Neural cell (in vitro differentiated cells): ENCODE data around the gene PBX1. TPM values are rescaled to one million over a fixed set of nuclear protein-coding genes. Genes with fewer than 3 reads are reported as not detected.

Source experiments
- H2AFZ ChIP-seq: fragments of 200-600, 300-800 bp; sonication (generic), shearing (Covaris generic); 2 replicates; pipeline ENCODE4 v1.6.0; 2014; ENCODE audit warnings: low read depth, mild to moderate bottlenecking, antibody characterized with exemption, low read length, moderate library complexity
- H3F3A ChIP-seq: fragments of 200-600 bp; shearing (Covaris generic); 2 replicates; pipeline ENCODE4 v1.6.1; 2016; ENCODE audit warnings: mild to moderate bottlenecking, moderate library complexity, mixed read lengths, antibody characterized with exemption, low read length; ENCODE audit not compliant: insufficient read depth, poor library complexity, severe bottlenecking
- H3K27ac ChIP-seq: fragments of 200-600, 300-800 bp; sonication (generic), shearing (Covaris generic); 2 replicates; pipeline ENCODE4 v1.5.1; 2014; ENCODE audit warnings: mild to moderate bottlenecking, low read length, moderate library complexity
- H3K27me3 ChIP-seq: fragments of 300-800, 200-600 bp; sonication (generic), shearing (Covaris generic); 2 replicates; pipeline ENCODE4 v1.6.0; 2014; ENCODE audit warnings: mild to moderate bottlenecking, low read depth, low read length, moderate library complexity; ENCODE audit not compliant: insufficient read depth
- H3K36me3 ChIP-seq: fragments of 300-800, 200-600 bp; sonication (generic), shearing (Covaris generic); 2 replicates; pipeline ENCODE4 v1.5.1; 2014; ENCODE audit warnings: mild to moderate bottlenecking, antibody characterized with exemption, low read length, moderate library complexity; ENCODE audit not compliant: insufficient read depth
- H3K4me2 ChIP-seq: fragments of 300-800, 200-600 bp; sonication (generic), shearing (Covaris generic); 2 replicates; pipeline ENCODE4 v1.6.0; 2014; ENCODE audit warnings: mild to moderate bottlenecking, low read length
- H3K4me3 ChIP-seq: fragments of 300-800, 200-600 bp; sonication (generic), shearing (Covaris generic); 2 replicates; pipeline ENCODE4 v1.5.1; 2014; ENCODE audit warnings: mild to moderate bottlenecking, low read length, moderate library complexity
- H3K79me2 ChIP-seq: fragments of 200-600 bp; shearing (Covaris generic); replicated peaks from 2 replicates; pipeline ENCODE4 v1.6.0; 2014; ENCODE audit warnings: mild to moderate bottlenecking, low read length, moderate library complexity; ENCODE audit not compliant: insufficient read depth
- H3K9ac ChIP-seq: fragments of 300-800, 200-600 bp; sonication (generic), shearing (Covaris generic); 2 replicates; pipeline ENCODE4 v1.6.1; 2016; ENCODE audit warnings: mild to moderate bottlenecking, low read length, mixed read lengths
- H3K9me2 ChIP-seq: fragments of 200-600 bp; shearing (Covaris generic); 2 replicates; pipeline ENCODE4 v1.6.1; 2016; ENCODE audit warnings: mild to moderate bottlenecking, low read length, mixed read lengths; ENCODE audit not compliant: insufficient read depth
- H3K9me3 ChIP-seq: fragments of 200-600, 300-800 bp; sonication (generic), shearing (Covaris generic); 2 replicates; pipeline ENCODE4 v1.6.1; 2016; ENCODE audit warnings: mild to moderate bottlenecking, mixed run types, low read length, moderate library complexity, mixed read lengths
- H4K20me1 ChIP-seq: fragments of 200-600 bp; shearing (Covaris generic); 2 replicates; pipeline ENCODE4 v1.6.1; 2016; ENCODE audit warnings: mild to moderate bottlenecking, mixed run types; ENCODE audit not compliant: insufficient read depth
- CTCF ChIP-seq: fragments of 450-650 bp; IDR thresholded peaks from 2 replicates; pipeline ENCODE4 v1.5.1; 2014; ENCODE audit warnings: antibody characterized with exemption, mild to moderate bottlenecking, moderate library complexity; ENCODE audit not compliant: poor library complexity, severe bottlenecking
- EP300 ChIP-seq: fragments of 450-650 bp; conservative IDR thresholded peaks from 2 replicates; pipeline ENCODE4 v1.6.1; 2014; ENCODE audit warnings: antibody characterized with exemption, mild to moderate bottlenecking, moderate library complexity; ENCODE audit not compliant: poor library complexity, severe bottlenecking
- EZH2 ChIP-seq: fragments of 200-600, 300-800 bp; shearing (Covaris generic), sonication (generic); IDR thresholded peaks from 2 replicates; pipeline ENCODE4 v1.6.1; 2014; ENCODE audit warnings: antibody characterized with exemption, low read length, borderline replicate concordance, mild to moderate bottlenecking; ENCODE audit not compliant: insufficient read depth, poor library complexity, severe bottlenecking
- MXI1 ChIP-seq: fragments of 450-650 bp; conservative IDR thresholded peaks from 2 replicates; pipeline ENCODE4 v1.6.1; 2014; ENCODE audit warnings: antibody characterized with exemption, mild to moderate bottlenecking; ENCODE audit not compliant: poor library complexity, severe bottlenecking
- POLR2AphosphoS5 ChIP-seq: IDR thresholded peaks from 2 replicates; pipeline ENCODE4 v1.6.1; 2012
- RAD21 ChIP-seq: fragments of 450-650 bp; conservative IDR thresholded peaks from 2 replicates; pipeline ENCODE4 v1.6.1; 2014; ENCODE audit warnings: antibody characterized with exemption, mild to moderate bottlenecking, moderate library complexity
- REST ChIP-seq: IDR thresholded peaks from 2 replicates; pipeline ENCODE4 v1.6.1; 2012; ENCODE audit warnings: borderline replicate concordance
- SMC3 ChIP-seq: fragments of 450-650 bp; conservative IDR thresholded peaks from 2 replicates; pipeline ENCODE4 v1.6.1; 2014; ENCODE audit warnings: antibody characterized with exemption, mild to moderate bottlenecking, moderate library complexity; ENCODE audit not compliant: poor library complexity
- polyA plus RNA-seq: library from polyadenylated mRNA; depleted of rRNA; stranded (reverse); fragments of >200 nt; gene quantifications from 2 replicates; pipeline ENCODE4 v1.2.3, GENCODE V29; 2014

PBX1 gene
- polyA plus RNA-seq, 1 donor from 2014 or later = 42.4 TPM

DNA sequence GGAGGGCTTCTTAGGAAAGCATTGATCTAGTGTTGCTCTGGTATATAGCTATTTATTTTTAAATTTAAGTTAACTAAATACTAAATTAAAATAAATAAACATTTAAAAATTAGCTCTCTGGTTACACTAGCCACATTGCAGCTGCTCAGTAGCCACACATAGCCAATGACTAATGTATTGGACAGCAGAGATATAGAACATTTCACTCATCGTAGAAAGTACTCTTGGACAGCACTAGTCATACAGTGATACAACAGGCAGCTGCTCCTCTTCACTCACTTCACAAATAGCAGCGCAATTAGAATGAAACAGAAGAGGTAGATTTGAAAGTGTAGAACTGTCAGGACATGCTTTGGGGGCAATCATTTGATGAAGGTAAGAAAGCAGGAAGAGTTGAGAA, 245.4 kb downstream of the PBX1 start:
- H3K9ac ChIP-seq = no peak overlapping the region
- H2AFZ ChIP-seq = no peak overlapping the region

DNA sequence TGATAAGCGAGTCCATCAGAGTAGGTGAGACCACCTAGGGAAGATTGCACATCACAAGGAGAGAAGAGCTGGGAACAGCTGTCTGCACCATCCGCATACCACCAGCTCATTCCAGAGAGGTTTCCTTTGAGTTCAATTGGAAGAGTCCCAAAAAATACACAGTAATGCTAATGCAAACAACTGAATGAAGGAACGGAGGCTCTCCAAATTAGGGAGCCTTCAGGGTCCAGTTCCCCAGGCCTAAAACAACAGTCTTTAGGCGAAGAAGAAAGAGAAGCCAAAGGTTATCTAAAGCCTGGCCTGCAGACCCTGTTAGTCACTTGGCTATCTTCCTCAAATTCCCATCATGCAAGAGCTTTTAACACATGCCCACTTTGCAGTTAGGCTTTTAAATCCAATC, 246.4 kb downstream of the PBX1 start:
- no peak overlapping the region for H3K27ac ChIP-seq
- TF ChIP-seq MXI1 (no peak), CTCF (no peak), POLR2AphosphoS5 (no peak), REST (no peak), SMC3 (no peak), RAD21 (no peak), EZH2 (no peak), EP300 (no peak)

More for the DNA sequence above, 245.4 kb downstream of the PBX1 start:
- no peak overlapping the region for H3K27ac ChIP-seq
- H3K9me3 ChIP-seq = no peaks in the 10 kb centered on the region
- peaks cover 5% of the 10 kb centered on the region for H3K79me2 ChIP-seq
- TF ChIP-seq MXI1 (no peak), SMC3 (no peak), CTCF (no peak), POLR2AphosphoS5 (no peak), REST (no peak)
- no peak overlapping the region for H3K4me3 ChIP-seq
- no peaks in the 10 kb centered on the region for H3K27me3 ChIP-seq
- H3K9me2 ChIP-seq = no peaks in the 10 kb centered on the region
- no peak overlapping the region for H3K4me2 ChIP-seq
- peaks cover 33% of the 10 kb centered on the region for H3K36me3 ChIP-seq
- no peaks in the 10 kb centered on the region for H4K20me1 ChIP-seq
- H3F3A ChIP-seq = no peaks in the 10 kb centered on the region

More for the DNA sequence above, 246.4 kb downstream of the PBX1 start:
- H3K4me3 ChIP-seq = no peak overlapping the region
- H2AFZ ChIP-seq = no peak overlapping the region
- H3K36me3 ChIP-seq = peaks cover 24% of the 10 kb centered on the region
- H4K20me1 ChIP-seq = no peaks in the 10 kb centered on the region
- H3K27me3 ChIP-seq = no peaks in the 10 kb centered on the region
- no peaks in the 10 kb centered on the region for H3K9me3 ChIP-seq
- H3K4me2 ChIP-seq = no peak overlapping the region
- no peaks in the 10 kb centered on the region for H3K9me2 ChIP-seq
- H3K9ac ChIP-seq = no peak overlapping the region
- H3K79me2 ChIP-seq = peaks cover 5% of the 10 kb centered on the region
- no peaks in the 10 kb centered on the region for H3F3A ChIP-seq
